HG03575 (cell line): ENCODE measurements around the gene KIAA0319L.
"Not testable (repeated sequence)": the region's sequence is repeated elsewhere in the genome, so short reads cannot be mapped to it uniquely, and the experiment has no call there.

Experiments used
- ATAC-seq: cut with Tn5 transposase; IDR thresholded peaks from one replicate; pipeline ENCODE4 v1.9.1; 2021; ENCODE audit not compliant: unreplicated experiment, insufficient number of reproducible peaks, low FRiP score; ENCODE audit errors: extremely low read depth

Gene KIAA0319L

GRCh38 chr1:35507947-35508346, 49.3 kb downstream of the KIAA0319L start:
- no peak for ATAC-seq

GRCh38 chr1:35506960-35507912, 50.0 kb downstream of the KIAA0319L start:
- no peak for ATAC-seq

GRCh38 chr1:35505911-35506798, 51.0 kb downstream of the KIAA0319L start:
- ATAC-seq, result peak; percentile 36

- no peak for ATAC-seq
These were observed 55.0 kb downstream of the KIAA0319L start for GRCh38 chr1:35502242-35502641.

- ATAC-seq, result no peak
These were observed 56.8 kb downstream of the KIAA0319L start for GRCh38 chr1:35500439-35500838.

- no peak for ATAC-seq
These were observed 57.5 kb downstream of the KIAA0319L start for GRCh38 chr1:35499652-35500176.

- no peak for ATAC-seq
These were observed 58.0 kb downstream of the KIAA0319L start for GRCh38 chr1:35499231-35499630.

GRCh38 chr1:35497571-35497970, 59.6 kb downstream of the KIAA0319L start:
- ATAC-seq, result no peak

GRCh38 chr1:35490250-35490649, 67.0 kb downstream of the KIAA0319L start:
- ATAC-seq, result no peak

GRCh38 chr1:35488336-35488735, 68.9 kb downstream of the KIAA0319L start:
- ATAC-seq, result no peak

- no peak for ATAC-seq
These were observed 70.3 kb downstream of the KIAA0319L start for GRCh38 chr1:35486858-35487408.

GRCh38 chr1:35481229-35481628, 76.0 kb downstream of the KIAA0319L start:
- no peak for ATAC-seq

- ATAC-seq, result no peak
These were observed 79.3 kb downstream of the KIAA0319L start for GRCh38 chr1:35477870-35478269.

- ATAC-seq, result no peak
These were observed 81.1 kb downstream of the KIAA0319L start for GRCh38 chr1:35475856-35476674.

- no peak for ATAC-seq
These were observed 81.8 kb downstream of the KIAA0319L start for GRCh38 chr1:35475356-35475755.

GRCh38 chr1:35473216-35473615, 84.0 kb downstream of the KIAA0319L start:
- ATAC-seq, result not testable (repeated sequence)

- no peak for ATAC-seq
These were observed 86.1 kb downstream of the KIAA0319L start for GRCh38 chr1:35470977-35471613.

GRCh38 chr1:35466120-35466519, 91.1 kb downstream of the KIAA0319L start:
- no peak for ATAC-seq
